ENCODE data around the gene AP2B1. TPM values are rescaled to one million over a fixed set of nuclear protein-coding genes. Genes with fewer than 3 reads are reported as not detected.
A peak's percentile ranks its signal among the peaks of the same experiment; 100 is the strongest.

The AP2B1 gene
- total RNA-seq, 2 donors from 2014 or later, result 29.3 to 43.6 TPM

GRCh38 chr17:35765086-35765710, 178.1 kb downstream of the AP2B1 start:
- ATAC-seq (no peak), DNase-seq (no peak)
- Histone ChIP-seq H3K27me3 (no peaks in the 10 kb centered on the region), H3K9me3 (no peaks in the 10 kb centered on the region), H3K4me1 (peaks cover 11% of the 10 kb centered on the region), H3K4me3 (no peak overlapping the region), H3K27ac (no peak overlapping the region), H3K36me3 (replicated peaks in 1 of 2; ENCODE audit: insufficient read depth in 1 of 2, low read depth in 2 of 2) (no peaks in the 10 kb centered on the region)
- WGBS, 2 donors, result 71 to 74% methylated on average over 11 of the region's 11 CpGs
- intact Hi-C loops (cut with DNase I), result loop anchor here (5.0 kb wide), 1 partner anchor 42 kb away; the partner anchor contains the start of gene TAF15
- TF ChIP-seq CTCF (IDR thresholded peaks at IDR 0.05), result no peak
- no peak for TF ChIP-seq POLR2A (IDR thresholded peaks at IDR 0.05)

- no peak for TF ChIP-seq POLR2A (IDR thresholded peaks at IDR 0.05)
- no peak for TF ChIP-seq CTCF (IDR thresholded peaks at IDR 0.05)
- ATAC-seq (no peak), DNase-seq (no peak)
- peaks cover 11% of the 10 kb centered on the region for H3K4me1 ChIP-seq
- no peaks in the 10 kb centered on the region for H3K36me3 ChIP-seq (replicated peaks in 1 of 2; ENCODE audit: insufficient read depth in 1 of 2, low read depth in 2 of 2)
- intact Hi-C loops (cut with DNase I), result loop anchor here (5.0 kb wide), 1 partner anchor 41 kb away; the partner anchor contains the start of gene TAF15
- no peaks in the 10 kb centered on the region for H3K27me3 ChIP-seq
- no peak overlapping the region for H3K27ac ChIP-seq
- no peaks in the 10 kb centered on the region for H3K9me3 ChIP-seq
- WGBS, 2 donors, result 74 to 76% methylated on average over 7 to 8 of the region's 8 CpGs
- no peak overlapping the region for H3K4me3 ChIP-seq
Observed at GRCh38 chr17:35765756-35766488, 178.8 kb downstream of the AP2B1 start.

- TF ChIP-seq CTCF (IDR thresholded peaks at IDR 0.05) (no peak), POLR2A (IDR thresholded peaks at IDR 0.05) (no peak)
- no peak for ATAC-seq
- Histone ChIP-seq H3K36me3 (replicated peaks in 1 of 2; ENCODE audit: insufficient read depth in 1 of 2, low read depth in 2 of 2) (no peaks in the 10 kb centered on the region), H3K9me3 (no peaks in the 10 kb centered on the region), H3K4me1 (peaks cover 11% of the 10 kb centered on the region), H3K27ac (no peak overlapping the region), H3K4me3 (no peak overlapping the region), H3K27me3 (no peaks in the 10 kb centered on the region)
- 71 to 74% methylated on average over 18 to 24 of the region's 24 CpGs for WGBS, 2 donors
- no peak for DNase-seq
- intact Hi-C loops (cut with DNase I), result loop anchor here (5.0 kb wide), 1 partner anchor 41 kb away; the partner anchor contains the start of gene TAF15
Observed at GRCh38 chr17:35766489-35766877, 179.4 kb downstream of the AP2B1 start.

- intact Hi-C loops (cut with DNase I), result loop anchor here (5.0 kb wide), 1 partner anchor 40 kb away; the partner anchor contains the start of gene TAF15
- Histone ChIP-seq H3K4me1 (peaks cover 11% of the 10 kb centered on the region), H3K27me3 (no peaks in the 10 kb centered on the region), H3K36me3 (replicated peaks in 1 of 2; ENCODE audit: insufficient read depth in 1 of 2, low read depth in 2 of 2) (no peaks in the 10 kb centered on the region), H3K4me3 (no peak overlapping the region), H3K27ac (no peak overlapping the region), H3K9me3 (no peaks in the 10 kb centered on the region)
- peak; percentile 45 to 62 (median 52) for DNase-seq
- WGBS, 2 donors, result 26 to 30% methylated on average over 7 of the region's 7 CpGs
- TF ChIP-seq CTCF (IDR thresholded peaks at IDR 0.05) (peak; percentile 31 to 70 (median 56)), POLR2A (IDR thresholded peaks at IDR 0.05) (no peak)
- ATAC-seq, result no peak
Observed at GRCh38 chr17:35766903-35767510, 179.9 kb downstream of the AP2B1 start.

All from body of pancreas (tissue), 4 donors.